HPDE6-E6E7 (cell line): ENCODE data around the gene NALF2.
A peak's percentile ranks its signal among the peaks of the same experiment; 100 is the strongest.

ENCODE experiments used
- DNase-seq: peaks from one replicate; pipeline ENCODE4 v3.0.0; 2011; ENCODE audit warnings: missing footprints; ENCODE audit errors: extremely low spot score

NALF2 gene

GRCh38 chrX:69524781-69525363, 20.7 kb downstream of the NALF2 start:
- DNase-seq, result no peak

GRCh38 chrX:69530306-69530705, 26.2 kb downstream of the NALF2 start:
- DNase-seq, result no peak

GRCh38 chrX:69531031-69531755, 27.1 kb downstream of the NALF2 start:
- no peak for DNase-seq

- DNase-seq, result no peak
Measured at GRCh38 chrX:69535661-69536060, 31.5 kb downstream of the NALF2 start.

- DNase-seq, result peak; percentile 43
Measured at GRCh38 chrX:69538321-69538876, 34.3 kb downstream of the NALF2 start.

- no peak for DNase-seq
Measured at GRCh38 chrX:69539437-69539836, 35.3 kb downstream of the NALF2 start.

GRCh38 chrX:69541956-69542355, 37.8 kb downstream of the NALF2 start:
- DNase-seq, result no peak

- no peak for DNase-seq
Measured at GRCh38 chrX:69543572-69543971, 39.4 kb downstream of the NALF2 start.

- DNase-seq, result no peak
Measured at GRCh38 chrX:69546417-69546816, 42.3 kb downstream of the NALF2 start.

GRCh38 chrX:69546978-69547377, 42.9 kb downstream of the NALF2 start:
- DNase-seq, result no peak

GRCh38 chrX:69551421-69552009, 47.4 kb downstream of the NALF2 start:
- no peak for DNase-seq

GRCh38 chrX:69552512-69552911, 48.4 kb downstream of the NALF2 start:
- DNase-seq, result no peak
